IMR-90 (cell line): Measurements from ENCODE around the gene RFTN1. TPM values are rescaled to one million over a fixed set of nuclear protein-coding genes. Genes with fewer than 3 reads are reported as not detected.

Experiments
- ATAC-seq: fragments of 200-7000 bp; cut with Tn5 transposase; 2 replicates; pipeline ENCODE4 v1.9.1; 2020; ENCODE audit warnings: low read depth, mild to moderate bottlenecking, moderate library complexity
- BruUV-seq: library from RNA; stranded (reverse); fragments of 400-500 nt; replicated peaks from 2 replicates; lab custom pipeline; 2021; lab: Mats Ljungman, UMichigan
- CTCF ChIA-PET: fragments of 300-600 bp; formaldehyde crosslinking; extraction: SDS; loops from one replicate; lab custom pipeline; 2021; ENCODE audit warnings: antibody characterized with exemption; lab: Yijun Ruan, JAX
- POLR2A ChIA-PET: fragments of 300-600 bp; sonication (Branson Sonifier 250); formaldehyde crosslinking; loops from one replicate; lab custom pipeline; 2022; ENCODE audit warnings: antibody characterized with exemption; ENCODE audit not compliant: unreplicated experiment; lab: Charles Lee
- DNase-seq: peaks from one replicate; pipeline ENCODE4 v3.0.0; 2013
- H2AFZ ChIP-seq: replicated peaks from 2 replicates; pipeline ENCODE3; 2013; ENCODE audit warnings: low read length, mild to moderate bottlenecking; ENCODE audit not compliant: poor library complexity
- H2AK5ac ChIP-seq: 2 replicates; pipeline ENCODE4 v1.6.1; 2013; ENCODE audit warnings: low read depth, low read length, inconsistent platforms
- H2AK9ac ChIP-seq: replicated peaks from 2 replicates; pipeline ENCODE3; 2013; ENCODE audit warnings: mild to moderate bottlenecking, low read depth, low read length, moderate library complexity; ENCODE audit not compliant: poor library complexity
- H2BK120ac ChIP-seq: 2 replicates; pipeline ENCODE4 v1.6.1; 2013; ENCODE audit warnings: low read depth, low read length, inconsistent platforms
- H2BK15ac ChIP-seq: 3 replicates; pipeline ENCODE4 v1.6.1; 2013; ENCODE audit warnings: low read depth, low read length, inconsistent platforms
- H2BK20ac ChIP-seq: 2 replicates; pipeline ENCODE4 v1.6.1; 2013; ENCODE audit warnings: low read depth, mild to moderate bottlenecking, inconsistent platforms, low read length, moderate library complexity
- H2BK5ac ChIP-seq: 2 replicates; pipeline ENCODE4 v1.6.1; 2013; ENCODE audit warnings: mild to moderate bottlenecking, low read depth, low read length, inconsistent platforms; ENCODE audit not compliant: poor library complexity, severe bottlenecking
- H3K14ac ChIP-seq: replicated peaks from 2 replicates; pipeline ENCODE4 v1.6.1; 2013; ENCODE audit warnings: low read depth, low read length, inconsistent platforms
- H3K18ac ChIP-seq: 2 replicates; pipeline ENCODE4 v1.6.1; 2013; ENCODE audit warnings: low read depth, low read length, control low read depth
- H3K23ac ChIP-seq: 2 replicates; pipeline ENCODE4 v1.6.1; 2013; ENCODE audit warnings: low read depth, low read length, inconsistent platforms
- H3K27ac ChIP-seq: 2 replicates; pipeline ENCODE4 v1.5.1; 2013; ENCODE audit warnings: mild to moderate bottlenecking, control low read depth, low read length; ENCODE audit not compliant: insufficient read depth
- H3K27me3 ChIP-seq: 2 replicates; pipeline ENCODE4 v1.6.1; 2013; ENCODE audit warnings: low read length; ENCODE audit not compliant: control insufficient read depth, insufficient read depth
- H3K36me3 ChIP-seq: 2 replicates; pipeline ENCODE4 v1.6.1; 2013; ENCODE audit warnings: low read length, mixed read lengths; ENCODE audit not compliant: control insufficient read depth, insufficient read depth
- H3K4ac ChIP-seq: 2 replicates; pipeline ENCODE4 v1.6.1; 2013; ENCODE audit warnings: low read depth, low read length, inconsistent platforms
- H3K4me1 ChIP-seq: 2 replicates; pipeline ENCODE4 v1.6.1; 2013; ENCODE audit warnings: low read length, mixed read lengths; ENCODE audit not compliant: control insufficient read depth, insufficient read depth
- H3K4me2 ChIP-seq: 2 replicates; pipeline ENCODE4 v1.6.1; 2013; ENCODE audit warnings: low read depth, mild to moderate bottlenecking, control low read depth, low read length, moderate library complexity
- H3K4me3 ChIP-seq: 2 replicates; pipeline ENCODE4 v1.5.1; 2013; ENCODE audit warnings: low read depth, mild to moderate bottlenecking, control low read depth, low read length, moderate library complexity; ENCODE audit not compliant: insufficient read depth
- H3K56ac ChIP-seq: 2 replicates; pipeline ENCODE4 v1.6.1; 2013; ENCODE audit warnings: low read length, inconsistent platforms; ENCODE audit not compliant: insufficient read depth; ENCODE audit errors: extremely low read depth
- H3K79me1 ChIP-seq, 2 experiments: 2 replicates each; pipeline ENCODE4 v1.6.1; 2013; ENCODE audit warnings: low read length in 2 of 2, inconsistent platforms in 1 of 2, low read depth in 1 of 2
- H3K9ac ChIP-seq: 2 replicates; pipeline ENCODE4 v1.6.1; 2013; ENCODE audit warnings: low read depth, low read length, control low read depth
- H3K9me1 ChIP-seq: 2 replicates; pipeline ENCODE4 v1.6.1; 2013; ENCODE audit warnings: low read length, inconsistent platforms; ENCODE audit not compliant: insufficient read depth
- H3K9me3 ChIP-seq: 2 replicates; pipeline ENCODE4 v1.6.1; 2013; ENCODE audit warnings: low read length; ENCODE audit not compliant: control insufficient read depth, insufficient read depth
- H4K20me1 ChIP-seq: 2 replicates; pipeline ENCODE4 v1.6.1; 2013; ENCODE audit warnings: low read length, inconsistent platforms; ENCODE audit not compliant: insufficient read depth
- H4K5ac ChIP-seq: 2 replicates; pipeline ENCODE4 v1.6.1; 2013; ENCODE audit warnings: mild to moderate bottlenecking, low read depth, low read length, control low read depth
- H4K8ac ChIP-seq, 2 experiments: 2 replicates each; pipeline ENCODE4 v1.6.1; 2013; ENCODE audit warnings: low read depth in 2 of 2, low read length in 2 of 2, control low read depth in 1 of 2, inconsistent platforms in 1 of 2
- H4K91ac ChIP-seq: 2 replicates; pipeline ENCODE4 v1.6.1; 2013; ENCODE audit warnings: low read depth, low read length, inconsistent platforms; ENCODE audit not compliant: insufficient read depth
- BHLHE40 ChIP-seq: fragments of 150-350 bp; IDR thresholded peaks from 2 replicates; pipeline ENCODE4 v1.6.1; 2016; ENCODE audit warnings: mild to moderate bottlenecking, low read depth, low read length
- CEBPB ChIP-seq: IDR thresholded peaks from 2 replicates; pipeline ENCODE4 v1.6.1; 2012; ENCODE audit warnings: low read depth, low read length, improper control_type of control experiment
- CHD1 ChIP-seq: IDR thresholded peaks from 2 replicates; pipeline ENCODE4 v1.6.1; 2012; ENCODE audit warnings: low read depth, low read length, improper control_type of control experiment
- FOS ChIP-seq: fragments of 150-350 bp; IDR thresholded peaks from 2 replicates; pipeline ENCODE4 v1.6.1; 2016; ENCODE audit warnings: low read depth, low read length
- MAZ ChIP-seq: IDR thresholded peaks from 2 replicates; pipeline ENCODE4 v1.6.1; 2012; ENCODE audit warnings: low read depth, mild to moderate bottlenecking, low read length, improper control_type of control experiment, moderate library complexity, borderline replicate concordance
- MXI1 ChIP-seq: IDR thresholded peaks from 2 replicates; pipeline ENCODE4 v1.6.1; 2012; ENCODE audit warnings: low read depth, mild to moderate bottlenecking, low read length, moderate library complexity, borderline replicate concordance
- RAD21 ChIP-seq: IDR thresholded peaks from 2 replicates; pipeline ENCODE4 v1.6.1; 2012; ENCODE audit warnings: low read length, improper control_type of control experiment
- RCOR1 ChIP-seq: IDR thresholded peaks from 2 replicates; pipeline ENCODE4 v1.6.1; 2012; ENCODE audit warnings: mild to moderate bottlenecking, low read length, improper control_type of control experiment; ENCODE audit not compliant: insufficient replicate concordance
- RFX5 ChIP-seq: IDR thresholded peaks from 2 replicates; pipeline ENCODE4 v1.8.0; 2012; ENCODE audit warnings: low read depth, mild to moderate bottlenecking, low read length, moderate library complexity
- SMC3 ChIP-seq: fragments of 150-350 bp; IDR thresholded peaks from 2 replicates; pipeline ENCODE4 v1.6.1; 2016; ENCODE audit warnings: low read depth, mild to moderate bottlenecking, antibody characterized with exemption, low read length, moderate library complexity
- WGBS, 2 experiments: methylation state at CpG; one replicate each; pipeline versions ENCODE4 v1.1.5 to v1.1.7; 2013; ENCODE audit warnings: missing lambda C conversion rate in 2 of 2; ENCODE audit not compliant: insufficient read length in 1 of 2; ENCODE audit errors: extremely low coverage in 2 of 2; 5-methylcytosine and 5-hydroxymethylcytosine counted together
- dilution Hi-C: fragments of 300-500 bp; cut with HindIII; formaldehyde crosslinking; loops from one replicate; pipeline ENCODE4 v1.14.3; 2018; ENCODE audit warnings: low sequenced_read_pairs; ENCODE audit not compliant: unreplicated experiment
- in situ Hi-C: fragments of 300-500 bp; cut with MboI; formaldehyde crosslinking; loops from 3 replicates; pipeline ENCODE4 v1.14.3; 2019; ENCODE audit warnings: low sequenced_read_pairs, inconsistent platforms, mixed read lengths
- intact Hi-C: fragments of 100-400 bp; cut with micrococcal nuclease; formaldehyde crosslinking; loops from 2 replicates; pipeline ENCODE4 v1.10.0; 2022
- polyA plus RNA-seq, 3 experiments: library from polyadenylated mRNA; depleted of rRNA; stranded (reverse); fragments of >200 nt; gene quantifications; 2 replicates each; pipeline ENCODE4 v1.2.3, GENCODE V29; 2012; ENCODE audit warnings: low replicate concordance in 1 of 3
- total RNA-seq: library from RNA; depleted of rRNA; stranded (reverse); fragments of >200 nt; gene quantifications from 2 replicates; pipeline ENCODE4 v1.2.3, GENCODE V29; 2012
- TF ChIP-seq, protein P1 (sequence below): fragments of 150-350 bp; IDR thresholded peaks from 2 replicates; pipeline ENCODE4 v1.6.1; 2016; ENCODE audit warnings: low read depth, mild to moderate bottlenecking, low read length, moderate library complexity, borderline replicate concordance
- TF ChIP-seq, protein P2 (sequence below): conservative IDR thresholded peaks from 2 replicates; pipeline ENCODE4 v1.5.1; 2012; ENCODE audit warnings: mild to moderate bottlenecking, low read depth, low read length, improper control_type of control experiment

RFTN1 gene
- total and polyA plus RNA-seq, 2 of the 4 experiments (the other 2 are of a cell fraction), result 45.0 to 52.0 TPM

DNA sequence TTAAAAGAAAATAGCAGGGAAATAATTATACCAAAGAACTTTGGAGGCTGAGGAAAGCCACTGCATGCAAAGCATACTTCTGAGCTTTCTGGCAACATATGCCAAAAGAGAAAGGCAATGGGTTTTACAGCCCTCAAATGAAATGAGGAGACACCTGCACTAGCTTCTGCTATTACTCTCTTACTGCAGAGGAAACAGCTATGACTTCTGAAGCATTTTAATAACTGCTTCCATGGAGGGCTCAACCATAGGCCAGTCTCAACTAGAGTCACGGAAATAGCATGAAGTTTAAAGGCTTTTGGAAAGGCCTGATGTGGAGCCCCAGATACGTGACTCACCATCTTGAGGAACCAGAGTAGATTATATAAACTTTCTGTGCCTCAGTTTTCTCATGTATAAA lies 133.7 kb downstream of the RFTN1 start:
- DNase-seq, result no peak
- no TSS peak for BruUV-seq
- Histone ChIP-seq H2BK5ac (no peak overlapping the region), H3K18ac (no peak overlapping the region; the same call in 1 of the 2 replicates), H3K4ac (no peak overlapping the region), H2AFZ (no peak overlapping the region), H3K14ac (no peak overlapping the region), H3K56ac (no peak overlapping the region), H3K23ac (no peak overlapping the region), H3K36me3 (peaks cover 24% of the 10 kb centered on the region), H4K5ac (no peak overlapping the region), H4K8ac (no peak overlapping the region; a peak in 1 of 4 replicates), H2AK9ac (no peak overlapping the region), H3K27ac (no peak overlapping the region), H3K9me3 (peaks cover 6% of the 10 kb centered on the region; the same call in 1 of the 2 replicates), H3K4me1 (peaks cover 19% of the 10 kb centered on the region), H2BK120ac (no peak overlapping the region), H2BK15ac (no peak overlapping the region), H4K20me1 (peaks cover 9% of the 10 kb centered on the region; the same call in 1 of the 2 replicates), H3K79me1 (peaks cover 28 to 57% of the 10 kb centered on the region in 2 experiments), H2AK5ac (no peak overlapping the region), H2BK20ac (no peak overlapping the region), H3K4me2 (no peak overlapping the region), H3K9me1 (peaks cover 18% of the 10 kb centered on the region), H3K27me3 (no peaks in the 10 kb centered on the region), H3K9ac (no peak overlapping the region), H4K91ac (no peak overlapping the region), H3K4me3 (no peak overlapping the region)
- ChIA-PET POLR2A (no interaction called here), CTCF (no interaction called here)
- in situ Hi-C loops (no loop called here), dilution Hi-C loops (no loop called here), intact Hi-C loops (no loop called here)
- no CpG with 5 or more reads among the region's 2 CpGs for WGBS, 2 experiments
- no peak for ATAC-seq
- TF ChIP-seq CHD1 (no peak), BHLHE40 (no peak), CEBPB (no peak), FOS (no peak), RFX5 (no peak), RCOR1 (no peak), MXI1 (no peak), RAD21 (no peak), SMC3 (no peak), MAZ (no peak)
- TF ChIP-seq, protein P1, sequence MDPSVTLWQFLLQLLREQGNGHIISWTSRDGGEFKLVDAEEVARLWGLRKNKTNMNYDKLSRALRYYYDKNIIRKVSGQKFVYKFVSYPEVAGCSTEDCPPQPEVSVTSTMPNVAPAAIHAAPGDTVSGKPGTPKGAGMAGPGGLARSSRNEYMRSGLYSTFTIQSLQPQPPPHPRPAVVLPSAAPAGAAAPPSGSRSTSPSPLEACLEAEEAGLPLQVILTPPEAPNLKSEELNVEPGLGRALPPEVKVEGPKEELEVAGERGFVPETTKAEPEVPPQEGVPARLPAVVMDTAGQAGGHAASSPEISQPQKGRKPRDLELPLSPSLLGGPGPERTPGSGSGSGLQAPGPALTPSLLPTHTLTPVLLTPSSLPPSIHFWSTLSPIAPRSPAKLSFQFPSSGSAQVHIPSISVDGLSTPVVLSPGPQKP, result no peak
- TF ChIP-seq, protein P2, sequence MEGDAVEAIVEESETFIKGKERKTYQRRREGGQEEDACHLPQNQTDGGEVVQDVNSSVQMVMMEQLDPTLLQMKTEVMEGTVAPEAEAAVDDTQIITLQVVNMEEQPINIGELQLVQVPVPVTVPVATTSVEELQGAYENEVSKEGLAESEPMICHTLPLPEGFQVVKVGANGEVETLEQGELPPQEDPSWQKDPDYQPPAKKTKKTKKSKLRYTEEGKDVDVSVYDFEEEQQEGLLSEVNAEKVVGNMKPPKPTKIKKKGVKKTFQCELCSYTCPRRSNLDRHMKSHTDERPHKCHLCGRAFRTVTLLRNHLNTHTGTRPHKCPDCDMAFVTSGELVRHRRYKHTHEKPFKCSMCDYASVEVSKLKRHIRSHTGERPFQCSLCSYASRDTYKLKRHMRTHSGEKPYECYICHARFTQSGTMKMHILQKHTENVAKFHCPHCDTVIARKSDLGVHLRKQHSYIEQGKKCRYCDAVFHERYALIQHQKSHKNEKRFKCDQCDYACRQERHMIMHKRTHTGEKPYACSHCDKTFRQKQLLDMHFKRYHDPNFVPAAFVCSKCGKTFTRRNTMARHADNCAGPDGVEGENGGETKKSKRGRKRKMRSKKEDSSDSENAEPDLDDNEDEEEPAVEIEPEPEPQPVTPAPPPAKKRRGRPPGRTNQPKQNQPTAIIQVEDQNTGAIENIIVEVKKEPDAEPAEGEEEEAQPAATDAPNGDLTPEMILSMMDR, result no peak
